HEK293 (cell line): ENCODE data around the gene UNC50.

Experiments used
- YY1 ChIP-seq: fragments of 450-650 bp; formaldehyde crosslinking; IDR thresholded peaks from 2 replicates; pipeline ENCODE4 v1.5.1; 2018; ENCODE audit warnings: missing biosample characterization, missing genetic modification characterization
- ZNF561 ChIP-seq: fragments of 450-650 bp; IDR thresholded peaks from 2 replicates; pipeline ENCODE4 v1.5.1; 2018; ENCODE audit warnings: missing biosample characterization, missing genetic modification characterization, borderline replicate concordance
- TF ChIP-seq, protein P1 (sequence below): fragments of 450-650 bp; formaldehyde crosslinking; IDR thresholded peaks from 2 replicates; pipeline ENCODE4 v1.5.1; 2016; ENCODE audit warnings: missing biosample characterization, missing genetic modification characterization
- TF ChIP-seq, protein P2 (sequence below): fragments of 450-650 bp; formaldehyde crosslinking; IDR thresholded peaks from 2 replicates; pipeline ENCODE4 v1.5.1; 2016; ENCODE audit warnings: missing biosample characterization, missing genetic modification characterization

DNA sequence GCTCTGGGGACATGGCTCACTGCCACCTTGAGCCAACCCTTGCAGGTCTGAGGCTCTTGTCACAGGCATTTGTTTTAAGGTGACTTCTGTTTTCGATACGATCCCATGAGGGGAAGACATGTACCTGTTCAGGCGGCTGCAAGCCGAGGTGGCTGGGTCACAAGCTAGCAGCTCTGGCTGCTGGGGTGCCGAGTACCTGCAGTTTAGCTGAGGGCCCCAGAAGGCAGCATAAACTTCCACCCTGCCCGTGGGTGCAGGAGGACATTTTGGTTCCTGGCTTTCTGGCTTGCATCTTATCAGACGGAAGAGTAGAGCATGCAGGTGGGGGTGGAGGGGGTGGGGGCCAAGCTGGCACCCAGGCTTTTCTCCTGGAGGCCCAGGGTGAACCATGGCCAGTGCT is 28.5 kb upstream of the UNC50 start:
- TF ChIP-seq, protein P1, sequence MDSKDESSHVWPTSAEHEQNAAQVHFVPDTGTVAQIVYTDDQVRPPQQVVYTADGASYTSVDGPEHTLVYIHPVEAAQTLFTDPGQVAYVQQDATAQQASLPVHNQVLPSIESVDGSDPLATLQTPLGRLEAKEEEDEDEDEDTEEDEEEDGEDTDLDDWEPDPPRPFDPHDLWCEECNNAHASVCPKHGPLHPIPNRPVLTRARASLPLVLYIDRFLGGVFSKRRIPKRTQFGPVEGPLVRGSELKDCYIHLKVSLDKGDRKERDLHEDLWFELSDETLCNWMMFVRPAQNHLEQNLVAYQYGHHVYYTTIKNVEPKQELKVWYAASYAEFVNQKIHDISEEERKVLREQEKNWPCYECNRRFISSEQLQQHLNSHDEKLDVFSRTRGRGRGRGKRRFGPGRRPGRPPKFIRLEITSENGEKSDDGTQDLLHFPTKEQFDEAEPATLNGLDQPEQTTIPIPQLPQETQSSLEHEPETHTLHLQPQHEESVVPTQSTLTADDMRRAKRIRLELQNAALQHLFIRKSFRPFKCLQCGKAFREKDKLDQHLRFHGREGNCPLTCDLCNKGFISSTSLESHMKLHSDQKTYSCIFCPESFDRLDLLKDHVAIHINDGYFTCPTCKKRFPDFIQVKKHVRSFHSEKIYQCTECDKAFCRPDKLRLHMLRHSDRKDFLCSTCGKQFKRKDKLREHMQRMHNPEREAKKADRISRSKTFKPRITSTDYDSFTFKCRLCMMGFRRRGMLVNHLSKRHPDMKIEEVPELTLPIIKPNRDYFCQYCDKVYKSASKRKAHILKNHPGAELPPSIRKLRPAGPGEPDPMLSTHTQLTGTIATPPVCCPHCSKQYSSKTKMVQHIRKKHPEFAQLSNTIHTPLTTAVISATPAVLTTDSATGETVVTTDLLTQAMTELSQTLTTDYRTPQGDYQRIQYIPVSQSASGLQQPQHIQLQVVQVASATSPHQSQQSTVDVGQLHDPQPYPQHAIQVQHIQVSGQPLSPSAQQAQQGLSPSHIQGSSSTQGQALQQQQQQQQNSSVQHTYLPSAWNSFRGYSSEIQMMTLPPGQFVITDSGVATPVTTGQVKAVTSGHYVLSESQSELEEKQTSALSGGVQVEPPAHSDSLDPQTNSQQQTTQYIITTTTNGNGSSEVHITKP (tag by site-specific recombination) = no peak
- TF ChIP-seq, protein P2, sequence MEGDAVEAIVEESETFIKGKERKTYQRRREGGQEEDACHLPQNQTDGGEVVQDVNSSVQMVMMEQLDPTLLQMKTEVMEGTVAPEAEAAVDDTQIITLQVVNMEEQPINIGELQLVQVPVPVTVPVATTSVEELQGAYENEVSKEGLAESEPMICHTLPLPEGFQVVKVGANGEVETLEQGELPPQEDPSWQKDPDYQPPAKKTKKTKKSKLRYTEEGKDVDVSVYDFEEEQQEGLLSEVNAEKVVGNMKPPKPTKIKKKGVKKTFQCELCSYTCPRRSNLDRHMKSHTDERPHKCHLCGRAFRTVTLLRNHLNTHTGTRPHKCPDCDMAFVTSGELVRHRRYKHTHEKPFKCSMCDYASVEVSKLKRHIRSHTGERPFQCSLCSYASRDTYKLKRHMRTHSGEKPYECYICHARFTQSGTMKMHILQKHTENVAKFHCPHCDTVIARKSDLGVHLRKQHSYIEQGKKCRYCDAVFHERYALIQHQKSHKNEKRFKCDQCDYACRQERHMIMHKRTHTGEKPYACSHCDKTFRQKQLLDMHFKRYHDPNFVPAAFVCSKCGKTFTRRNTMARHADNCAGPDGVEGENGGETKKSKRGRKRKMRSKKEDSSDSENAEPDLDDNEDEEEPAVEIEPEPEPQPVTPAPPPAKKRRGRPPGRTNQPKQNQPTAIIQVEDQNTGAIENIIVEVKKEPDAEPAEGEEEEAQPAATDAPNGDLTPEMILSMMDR (tag by site-specific recombination) = no peak
- TF ChIP-seq YY1 (no peak), ZNF561 (no peak)
